Urothelium cell line (cell line): Measurements from ENCODE around the gene MLST8.

ENCODE experiments used
- DNase-seq: peaks from one replicate; pipeline ENCODE4 v3.0.0; 2011; ENCODE audit warnings: low spot score, mixed read lengths
- FAIRE-seq: peaks from 2 replicates; lab custom pipeline; 2011; peaks lifted over from hg19 to GRCh38; lab: Jason Lieb, UNC

The MLST8 gene

GRCh38 chr16:2172688-2173335, 32.4 kb upstream of the MLST8 start:
- DNase-seq (no peak), FAIRE-seq (no peak)

- no peak for DNase-seq
- FAIRE-seq, result no peak
These were observed 31.9 kb upstream of the MLST8 start for GRCh38 chr16:2173366-2173765.

- FAIRE-seq (no peak), DNase-seq (no peak)
These were observed 31.3 kb upstream of the MLST8 start for GRCh38 chr16:2173916-2174315.

- FAIRE-seq (no peak), DNase-seq (no peak)
These were observed 30.7 kb upstream of the MLST8 start for GRCh38 chr16:2174396-2175131.

GRCh38 chr16:2175454-2175853, 29.8 kb upstream of the MLST8 start:
- DNase-seq (no peak), FAIRE-seq (no peak)

GRCh38 chr16:2176047-2176446, 29.2 kb upstream of the MLST8 start:
- FAIRE-seq, result peak; percentile 13

GRCh38 chr16:2177101-2177500, 28.2 kb upstream of the MLST8 start:
- no peak for FAIRE-seq
- DNase-seq, result no peak

More at GRCh38 chr16:2176047-2176446, 29.2 kb upstream of the MLST8 start:
- DNase-seq, result no peak

- FAIRE-seq (no peak), DNase-seq (no peak)
These were observed 27.7 kb upstream of the MLST8 start for GRCh38 chr16:2177561-2177960.

GRCh38 chr16:2178321-2179106, 26.7 kb upstream of the MLST8 start:
- FAIRE-seq (peak; percentile 37), DNase-seq (peak; percentile 40)

- FAIRE-seq (no peak), DNase-seq (no peak)
These were observed 26.1 kb upstream of the MLST8 start for GRCh38 chr16:2179107-2179501.

GRCh38 chr16:2179576-2179975, 25.7 kb upstream of the MLST8 start:
- FAIRE-seq (no peak), DNase-seq (no peak)

- DNase-seq (no peak), FAIRE-seq (no peak)
These were observed 24.8 kb upstream of the MLST8 start for GRCh38 chr16:2180461-2180860.

GRCh38 chr16:2180962-2181923, 24.0 kb upstream of the MLST8 start:
- FAIRE-seq (no peak), DNase-seq (no peak)

GRCh38 chr16:2181952-2182351, 23.3 kb upstream of the MLST8 start:
- DNase-seq (no peak), FAIRE-seq (peak; percentile 69)

- DNase-seq (no peak), FAIRE-seq (no peak)
These were observed 21.6 kb upstream of the MLST8 start for GRCh38 chr16:2183671-2184070.

GRCh38 chr16:2184346-2184745, 20.9 kb upstream of the MLST8 start:
- DNase-seq (no peak), FAIRE-seq (peak; percentile 59)

- DNase-seq (no peak), FAIRE-seq (no peak)
These were observed 20.3 kb upstream of the MLST8 start for GRCh38 chr16:2184962-2185361.

- DNase-seq (no peak), FAIRE-seq (no peak)
These were observed 19.2 kb upstream of the MLST8 start for GRCh38 chr16:2186064-2186463.

GRCh38 chr16:2186505-2186904, 18.7 kb upstream of the MLST8 start:
- no peak for FAIRE-seq
- no peak for DNase-seq

- no peak for FAIRE-seq
- no peak for DNase-seq
These were observed 18.0 kb upstream of the MLST8 start for GRCh38 chr16:2187212-2187611.

GRCh38 chr16:2188395-2188794, 16.9 kb upstream of the MLST8 start:
- DNase-seq (no peak), FAIRE-seq (no peak)
